ENCODE measurements around the gene SH3PXD2B. TPM values are rescaled to one million over a fixed set of nuclear protein-coding genes. Genes with fewer than 3 reads are reported as not detected.
A peak's percentile ranks its signal among the peaks of the same experiment; 100 is the strongest.

Gene SH3PXD2B
- polyA plus RNA-seq, 3 donors = 0.19 to 0.77 (median 0.31) TPM

DNA sequence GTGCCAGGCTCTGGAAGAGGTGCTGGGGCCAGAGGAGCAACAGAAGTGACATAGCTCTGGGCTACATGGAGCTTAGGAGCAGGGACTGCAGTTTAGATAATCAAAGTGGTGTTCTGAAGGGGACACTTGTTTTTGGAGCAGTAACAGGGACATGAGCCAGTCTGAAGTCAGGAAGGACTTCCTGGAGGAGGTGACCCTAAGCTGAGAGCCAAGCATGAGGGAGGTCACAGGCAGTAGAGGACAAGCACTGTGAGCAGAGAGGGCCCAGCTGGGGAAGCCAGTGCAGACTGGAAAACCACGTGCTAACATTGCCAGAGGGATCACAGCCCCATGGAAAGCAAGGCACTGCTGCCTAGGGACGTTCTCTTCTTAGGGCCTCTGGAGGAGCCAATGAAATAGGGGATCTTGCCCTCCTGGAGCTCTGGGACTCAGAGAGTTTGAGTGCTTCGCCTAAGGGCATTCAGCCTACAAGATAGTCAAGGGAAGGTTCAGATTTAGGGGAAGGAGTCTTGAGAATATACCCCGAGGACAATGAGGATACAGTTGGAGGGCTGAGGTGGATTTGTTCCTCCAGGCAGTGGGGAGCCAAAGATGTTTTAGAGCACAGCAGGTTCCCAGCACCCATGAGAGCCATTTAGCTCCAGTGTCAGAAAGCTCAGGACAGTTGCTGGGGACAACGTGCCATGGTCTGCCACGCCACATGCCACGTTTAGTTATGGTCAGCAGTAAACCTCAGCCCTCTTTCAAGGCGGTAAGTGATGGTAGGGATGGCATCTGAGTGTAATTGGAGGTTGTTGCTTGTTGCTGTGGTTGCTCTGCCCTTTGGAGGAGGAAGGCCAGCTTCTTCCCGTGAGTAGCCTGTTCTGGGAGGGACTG is 40.5 kb upstream of the SH3PXD2B start:
- Mint-ChIP-seq H3K36me3 (no peaks in the 10 kb centered on the region), H3K4me1 (no peaks in the 10 kb centered on the region), H3K27me3 (ENCODE audit: low read depth in 3 of 3) (peaks cover 1 to 9% (median 6%) of the 10 kb centered on the region in 3 donors), H3K27ac (peak overlapping the region in 1 of 7 donors; percentile 31), H3K9me3 (no peaks in the 10 kb centered on the region), H3K4me3 (no peak overlapping the region)
- H3K9me3 ChIP-seq (replicated peaks in 1 of 2; ENCODE audit: control insufficient read depth in 1 of 2, insufficient read depth in 1 of 2, low read length in 2 of 2) = no peaks in the 10 kb centered on the region
- WGBS (ENCODE audit: insufficient coverage) = 97% methylated on average over 9 of the region's 9 CpGs
- no peak overlapping the region for H3K4me2 ChIP-seq (replicated peaks; ENCODE audit: extremely low read depth, low read length, poor library complexity, severe bottlenecking)
- no peaks in the 10 kb centered on the region for H3K27me3 ChIP-seq (ENCODE audit: control insufficient read depth in 2 of 2, insufficient read depth in 2 of 2, low read length in 2 of 2)
- DNase-seq = no peak
- H3K9ac ChIP-seq (ENCODE audit: insufficient read depth, low read length, poor library complexity, severe bottlenecking) = no peak overlapping the region
- H3K36me3 ChIP-seq (replicated peaks in 1 of 2; ENCODE audit: control insufficient read depth in 1 of 2, insufficient read depth in 2 of 2, low read length in 2 of 2) = no peaks in the 10 kb centered on the region
- no peak overlapping the region for H3K4me3 ChIP-seq (replicated peaks in 1 of 3; ENCODE audit: low read depth in 2 of 3, low read length in 3 of 3)
- no peak overlapping the region for H2AFZ ChIP-seq (ENCODE audit: insufficient read depth, low read depth, low read length, poor library complexity, severe bottlenecking)
- no peaks in the 10 kb centered on the region for H3K4me1 ChIP-seq (ENCODE audit: control insufficient read depth in 1 of 2, insufficient read depth in 2 of 2, low read length in 2 of 2)
- intact Hi-C loops (cut with micrococcal nuclease) = no loop called here
- no peak overlapping the region for H3K27ac ChIP-seq (ENCODE audit: low read depth in 1 of 2, low read length in 2 of 2)
- no peaks in the 10 kb centered on the region for H4K20me1 ChIP-seq (ENCODE audit: insufficient read depth, low read length)
- H3K79me2 ChIP-seq (ENCODE audit: insufficient read depth, low read length) = no peaks in the 10 kb centered on the region
- TF ChIP-seq, protein P1, sequence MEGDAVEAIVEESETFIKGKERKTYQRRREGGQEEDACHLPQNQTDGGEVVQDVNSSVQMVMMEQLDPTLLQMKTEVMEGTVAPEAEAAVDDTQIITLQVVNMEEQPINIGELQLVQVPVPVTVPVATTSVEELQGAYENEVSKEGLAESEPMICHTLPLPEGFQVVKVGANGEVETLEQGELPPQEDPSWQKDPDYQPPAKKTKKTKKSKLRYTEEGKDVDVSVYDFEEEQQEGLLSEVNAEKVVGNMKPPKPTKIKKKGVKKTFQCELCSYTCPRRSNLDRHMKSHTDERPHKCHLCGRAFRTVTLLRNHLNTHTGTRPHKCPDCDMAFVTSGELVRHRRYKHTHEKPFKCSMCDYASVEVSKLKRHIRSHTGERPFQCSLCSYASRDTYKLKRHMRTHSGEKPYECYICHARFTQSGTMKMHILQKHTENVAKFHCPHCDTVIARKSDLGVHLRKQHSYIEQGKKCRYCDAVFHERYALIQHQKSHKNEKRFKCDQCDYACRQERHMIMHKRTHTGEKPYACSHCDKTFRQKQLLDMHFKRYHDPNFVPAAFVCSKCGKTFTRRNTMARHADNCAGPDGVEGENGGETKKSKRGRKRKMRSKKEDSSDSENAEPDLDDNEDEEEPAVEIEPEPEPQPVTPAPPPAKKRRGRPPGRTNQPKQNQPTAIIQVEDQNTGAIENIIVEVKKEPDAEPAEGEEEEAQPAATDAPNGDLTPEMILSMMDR (IDR thresholded peaks at IDR 0.05) = no peak

DNA sequence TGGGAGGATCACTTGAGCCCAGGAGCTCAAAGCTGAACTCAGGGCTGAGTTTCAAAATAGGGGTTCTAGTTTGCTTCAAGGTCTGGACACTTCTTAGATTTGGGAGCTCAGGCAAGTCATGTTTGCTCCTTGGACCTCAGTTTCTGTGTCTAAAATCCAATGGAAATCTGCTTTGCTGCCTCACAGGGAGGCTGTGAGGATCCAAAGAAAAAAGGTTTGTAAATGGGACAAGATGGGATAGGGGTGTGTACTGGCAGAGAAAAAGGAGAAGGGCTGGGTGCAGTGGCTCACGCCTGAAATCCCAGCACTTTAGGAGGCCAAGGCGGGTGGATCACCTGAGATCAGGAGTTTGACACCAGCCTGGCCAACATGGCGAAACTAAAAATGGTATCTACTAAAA is 39.6 kb upstream of the SH3PXD2B start:
- Histone ChIP-seq H3K9ac (ENCODE audit: insufficient read depth, low read length, poor library complexity, severe bottlenecking) (no peak overlapping the region), H3K9me3 (replicated peaks in 1 of 2; ENCODE audit: control insufficient read depth in 1 of 2, insufficient read depth in 1 of 2, low read length in 2 of 2) (no peaks in the 10 kb centered on the region), H3K79me2 (ENCODE audit: insufficient read depth, low read length) (no peaks in the 10 kb centered on the region), H3K27me3 (ENCODE audit: control insufficient read depth in 2 of 2, insufficient read depth in 2 of 2, low read length in 2 of 2) (no peaks in the 10 kb centered on the region), H3K4me2 (replicated peaks; ENCODE audit: extremely low read depth, low read length, poor library complexity, severe bottlenecking) (no peak overlapping the region), H3K36me3 (replicated peaks in 1 of 2; ENCODE audit: control insufficient read depth in 1 of 2, insufficient read depth in 2 of 2, low read length in 2 of 2) (no peaks in the 10 kb centered on the region), H3K4me1 (ENCODE audit: control insufficient read depth in 1 of 2, insufficient read depth in 2 of 2, low read length in 2 of 2) (no peaks in the 10 kb centered on the region), H2AFZ (ENCODE audit: insufficient read depth, low read depth, low read length, poor library complexity, severe bottlenecking) (no peak overlapping the region), H3K4me3 (replicated peaks in 1 of 3; ENCODE audit: low read depth in 2 of 3, low read length in 3 of 3) (no peak overlapping the region), H3K27ac (ENCODE audit: low read depth in 1 of 2, low read length in 2 of 2) (no peak overlapping the region), H4K20me1 (ENCODE audit: insufficient read depth, low read length) (no peaks in the 10 kb centered on the region)
- no peaks in the 10 kb centered on the region for H3K9me3 Mint-ChIP-seq
- intact Hi-C loops (cut with micrococcal nuclease) = no loop called here
- 100% methylated on average over 2 of the region's 3 CpGs for WGBS (ENCODE audit: insufficient coverage)
- DNase-seq = no peak
- TF ChIP-seq, protein P1 (IDR thresholded peaks at IDR 0.05) = no peak
- no peak overlapping the region for H3K4me3 Mint-ChIP-seq
- peaks cover 0 to 9% (median 4%) of the 10 kb centered on the region in 3 donors for H3K27me3 Mint-ChIP-seq (ENCODE audit: low read depth in 3 of 3)
- no peaks in the 10 kb centered on the region for H3K36me3 Mint-ChIP-seq
- no peaks in the 10 kb centered on the region for H3K4me1 Mint-ChIP-seq
- no peak overlapping the region for H3K27ac Mint-ChIP-seq

All from CD14-positive monocyte (primary cell).